ENCODE data around the gene AUTS2. TPM values are rescaled to one million over a fixed set of nuclear protein-coding genes. Genes with fewer than 3 reads are reported as not detected.
A peak's percentile ranks its signal among the peaks of the same experiment; 100 is the strongest.

AUTS2 gene
- total RNA-seq, 1 donor from 2014 or later: 20.4 TPM

DNA sequence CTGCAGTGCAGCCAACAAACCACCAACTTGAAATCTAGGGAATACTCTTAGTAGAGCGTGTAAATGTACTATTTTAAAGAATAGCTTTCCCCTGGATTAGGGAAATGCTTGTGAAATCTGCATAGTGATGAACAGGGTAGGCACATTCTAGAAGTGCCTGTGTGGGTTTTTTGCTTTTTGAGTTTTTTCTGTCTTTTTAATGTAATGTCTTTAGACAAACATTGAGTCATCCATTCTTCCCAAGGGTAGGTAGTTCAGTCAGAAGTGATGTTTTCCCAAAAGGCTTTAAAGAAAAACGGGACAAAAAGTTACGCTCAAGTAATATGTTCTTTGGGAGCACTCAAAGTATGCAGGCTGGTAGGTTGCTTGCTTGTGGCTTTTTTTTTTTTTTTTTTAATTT, 130.0 kb downstream of the AUTS2 start:
- no peak for ATAC-seq

DNA sequence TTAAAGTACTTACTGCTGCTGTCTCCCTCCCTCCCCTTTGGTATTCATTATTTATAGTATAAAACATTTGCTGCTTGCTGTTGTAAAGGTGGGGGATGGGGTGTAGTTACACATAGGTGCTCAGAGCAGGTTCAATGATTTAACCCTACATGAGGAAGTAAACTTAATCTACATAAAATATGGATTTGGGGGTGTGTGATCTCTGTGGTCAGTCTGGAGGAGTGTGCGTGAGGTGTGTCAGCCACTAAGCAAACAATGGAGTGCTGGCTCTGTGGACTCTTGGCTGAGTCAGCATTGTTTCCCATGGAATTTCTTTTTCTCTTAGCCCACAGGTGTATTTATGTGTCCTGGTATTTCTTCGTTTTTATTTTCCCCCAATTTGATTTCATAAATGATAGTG, 133.9 kb downstream of the AUTS2 start:
- peak; percentile 70 for ATAC-seq

GRCh38 chr7:69735582-69735981, 137.3 kb downstream of the AUTS2 start:
- no peak for ATAC-seq

- no peak for ATAC-seq
Observed at GRCh38 chr7:69736126-69736810, 138.0 kb downstream of the AUTS2 start.

DNA sequence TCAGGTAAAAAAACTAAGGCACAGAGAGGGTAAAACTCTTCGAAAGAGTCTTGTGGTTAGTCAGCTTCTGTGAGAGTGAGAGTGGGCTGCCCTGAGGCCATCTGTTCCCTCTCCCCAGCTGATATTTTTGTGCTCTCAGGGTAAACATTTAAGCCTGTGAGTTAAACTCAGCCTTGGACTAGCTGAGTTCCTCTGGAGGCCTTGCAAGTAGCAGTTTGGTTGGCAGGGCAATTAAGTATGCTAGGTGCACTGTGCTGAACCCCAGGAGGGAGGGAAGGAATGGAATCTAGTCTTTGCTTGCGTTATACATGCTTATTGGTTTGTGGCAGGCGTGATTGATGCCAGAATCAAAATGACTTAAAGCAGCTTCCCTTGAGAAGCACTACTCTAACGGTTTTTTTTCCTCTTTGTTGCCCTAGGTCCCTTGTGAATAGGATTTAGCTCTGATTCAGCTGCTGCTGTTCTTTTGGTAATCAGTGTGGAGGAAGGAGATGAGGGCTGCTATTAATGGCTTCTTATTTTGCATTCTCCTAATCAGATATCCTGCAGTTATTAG, 140.2 kb downstream of the AUTS2 start:
- no peak for ATAC-seq

DNA sequence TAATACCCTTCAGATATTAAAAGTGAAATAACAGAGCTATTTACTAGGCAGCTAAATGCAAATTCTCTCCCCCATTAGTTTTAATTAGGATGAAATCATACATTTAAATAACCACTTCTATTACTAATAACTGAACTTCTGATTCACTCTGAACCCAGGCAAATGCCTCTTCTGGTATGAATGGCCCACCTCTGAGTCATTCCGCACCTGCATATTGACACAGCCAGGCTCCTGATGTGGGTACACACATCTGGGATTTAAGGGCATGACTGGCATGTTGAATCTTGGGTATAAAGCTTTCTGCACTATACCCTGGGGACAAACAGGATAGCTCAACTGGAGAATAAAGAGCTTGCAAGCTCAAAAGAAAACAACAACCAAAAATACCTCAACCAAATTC, 140.9 kb downstream of the AUTS2 start:
- ATAC-seq: peak; percentile 88

DNA sequence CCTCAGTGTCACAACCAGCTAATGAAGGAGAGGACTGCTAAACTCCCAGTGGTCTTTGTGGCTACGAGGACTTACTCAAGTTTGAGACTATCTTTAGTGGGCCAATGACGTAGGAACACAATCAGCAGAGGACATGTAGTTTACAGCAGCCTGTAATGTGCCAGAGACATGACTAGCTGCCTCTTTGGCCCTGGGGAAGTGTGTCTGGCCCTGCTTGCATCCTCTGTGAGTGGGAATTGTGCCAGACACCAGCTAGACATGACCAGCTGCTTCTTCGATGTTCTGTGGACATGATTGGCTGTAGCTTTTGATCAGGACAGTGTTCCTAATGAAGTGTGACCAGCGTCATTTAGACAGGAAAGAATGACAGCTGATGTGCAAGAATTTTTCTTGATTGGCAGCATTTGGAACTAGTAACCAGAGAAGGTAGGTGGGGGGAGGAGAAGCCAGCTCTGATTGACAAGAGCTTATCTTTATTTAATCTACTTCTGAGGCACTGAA, 141.7 kb downstream of the AUTS2 start:
- no peak for ATAC-seq

GRCh38 chr7:69742237-69742636, 144.0 kb downstream of the AUTS2 start:
- no peak for ATAC-seq

DNA sequence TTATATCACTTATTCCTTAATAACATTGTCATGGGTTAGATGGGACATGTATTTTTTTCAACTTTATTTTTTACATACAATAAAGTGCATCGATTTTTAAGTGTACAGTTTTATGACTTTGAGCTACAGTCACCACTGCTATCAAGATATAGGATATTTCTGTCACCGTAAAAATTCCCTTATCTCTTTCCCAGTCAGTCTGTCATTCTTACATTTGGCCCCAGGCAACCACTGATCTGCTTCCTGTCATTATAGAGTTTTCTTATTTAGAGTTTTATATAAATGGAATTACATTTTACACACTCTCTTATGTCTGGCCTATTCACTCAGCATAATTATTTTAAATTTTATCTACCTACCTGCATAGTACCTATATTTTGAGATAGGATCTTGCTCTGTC, 145.2 kb downstream of the AUTS2 start:
- no peak for ATAC-seq

DNA sequence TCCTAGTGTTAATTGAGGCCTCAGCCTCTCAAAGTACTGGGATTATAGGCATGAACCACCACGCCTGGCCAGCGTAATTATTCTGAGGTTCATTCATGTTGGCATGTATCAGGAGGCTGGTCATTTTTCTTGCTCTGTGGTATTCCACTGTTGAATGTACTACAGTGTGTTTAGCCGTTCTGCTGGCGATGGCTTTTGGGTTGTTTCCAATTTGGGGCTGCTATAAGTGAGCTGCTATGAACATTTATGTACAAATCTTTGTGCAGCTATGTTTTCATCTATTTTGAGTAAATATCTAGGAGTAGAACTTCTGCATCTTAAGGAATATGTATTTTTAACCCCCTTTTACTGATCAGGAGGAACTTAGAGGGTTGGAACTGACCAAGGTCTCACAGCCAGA, 145.8 kb downstream of the AUTS2 start:
- ATAC-seq: no peak

- no peak for ATAC-seq
Observed at GRCh38 chr7:69746383-69746782, 148.1 kb downstream of the AUTS2 start.

- no peak for ATAC-seq
Observed at GRCh38 chr7:69747144-69747543, 148.9 kb downstream of the AUTS2 start.

DNA sequence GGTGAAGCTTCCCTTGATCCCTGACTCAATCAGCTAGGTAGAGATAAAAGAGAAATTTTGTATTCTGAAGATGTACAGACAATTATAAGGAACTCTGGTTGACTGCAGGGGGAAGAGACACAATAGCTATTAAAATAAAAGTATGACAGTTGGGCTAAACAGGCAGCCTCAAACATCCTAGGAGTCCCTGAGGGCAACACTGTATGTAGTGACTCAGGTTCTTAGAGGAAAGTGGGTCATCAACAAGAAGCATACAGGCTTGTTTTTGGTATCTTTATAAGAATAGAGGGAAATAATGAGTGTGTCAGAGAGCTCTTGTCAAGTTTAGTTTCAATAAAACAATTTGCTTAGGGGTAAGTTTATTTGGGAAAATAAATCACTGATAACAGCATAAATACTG, 150.3 kb downstream of the AUTS2 start:
- ATAC-seq: no peak

- ATAC-seq: no peak
Observed at GRCh38 chr7:69749372-69749979, 151.2 kb downstream of the AUTS2 start.

DNA sequence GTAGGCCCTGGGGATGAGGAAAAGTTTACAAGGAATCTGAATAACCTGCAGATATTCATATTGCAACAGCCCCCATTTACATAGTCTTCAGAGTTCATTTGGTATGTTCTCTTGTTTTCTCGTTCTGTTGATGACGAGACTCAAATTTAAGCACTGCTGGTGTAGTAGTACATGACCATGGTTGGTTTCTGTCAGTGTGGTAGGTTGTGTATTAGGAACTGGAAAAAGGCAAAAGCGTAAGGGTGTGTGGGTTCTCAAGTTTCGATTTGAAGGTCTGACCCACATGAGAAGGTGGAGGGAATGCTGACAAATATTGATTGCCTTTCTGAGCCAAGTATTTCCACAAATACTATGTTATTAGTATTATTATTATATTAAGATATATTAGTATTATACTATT, 151.7 kb downstream of the AUTS2 start:
- no peak for ATAC-seq

- no peak for ATAC-seq
Observed at GRCh38 chr7:69751026-69751425, 152.8 kb downstream of the AUTS2 start.

DNA sequence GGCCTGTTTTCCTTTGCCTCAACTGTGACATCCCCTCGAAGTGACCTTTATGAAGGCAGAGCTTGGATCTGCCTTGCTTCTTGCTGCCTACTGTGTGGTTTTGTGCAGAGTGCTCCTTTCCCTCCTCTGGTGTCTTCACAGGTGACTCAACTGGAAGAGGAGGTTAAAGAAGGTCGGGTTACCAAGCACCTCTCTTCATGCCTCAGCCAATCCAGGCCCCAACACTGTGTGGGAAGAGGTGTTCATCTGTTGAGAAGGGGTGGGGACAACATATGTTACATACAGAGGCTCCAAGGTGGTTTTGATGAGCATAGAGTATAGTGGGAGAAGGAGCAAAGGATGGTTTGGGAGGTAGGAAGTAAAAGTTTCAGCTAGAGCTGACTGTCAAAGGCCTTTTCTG, 155.7 kb downstream of the AUTS2 start:
- no peak for ATAC-seq

DNA sequence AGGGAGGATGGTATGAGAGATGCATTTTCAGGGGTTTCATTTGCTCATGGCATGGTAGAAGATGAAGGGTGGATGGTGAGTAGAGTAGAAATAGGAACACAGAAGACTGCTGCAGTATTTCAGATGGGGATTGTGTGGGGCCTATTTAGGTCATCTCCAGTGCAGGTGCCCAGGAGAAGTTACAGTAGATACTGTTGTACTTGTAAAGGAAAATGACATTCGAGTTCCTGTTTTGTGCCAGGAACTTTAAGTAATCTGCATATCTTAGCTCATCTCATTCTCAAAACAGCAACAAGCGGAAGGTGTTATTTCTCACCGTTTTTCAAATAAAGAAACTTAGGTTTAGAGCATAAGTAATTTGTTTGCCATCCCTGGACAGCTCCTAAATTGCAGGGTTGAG, 156.2 kb downstream of the AUTS2 start:
- no peak for ATAC-seq

- ATAC-seq: no peak
Observed at GRCh38 chr7:69756235-69756634, 158.0 kb downstream of the AUTS2 start.

DNA sequence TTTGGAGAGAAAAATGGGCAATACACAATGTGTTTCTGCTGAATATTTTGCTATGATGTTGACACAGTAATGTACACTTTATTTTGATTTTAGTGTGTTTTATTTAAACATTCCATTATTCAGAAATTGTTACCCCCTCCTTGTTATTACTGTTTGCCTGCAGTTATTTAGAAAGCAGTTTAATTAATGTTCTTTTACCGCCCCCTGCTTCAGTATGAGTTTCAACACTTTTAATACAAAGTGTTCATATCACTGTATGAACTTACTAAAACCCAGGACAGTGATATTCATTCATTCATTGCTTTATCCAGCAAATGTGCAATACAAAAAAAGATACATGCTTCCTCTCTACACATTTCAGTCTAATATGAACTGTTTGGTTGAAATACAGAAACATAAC, 159.3 kb downstream of the AUTS2 start:
- ATAC-seq: no peak

GRCh38 chr7:69757981-69758430, 159.7 kb downstream of the AUTS2 start:
- no peak for ATAC-seq

DNA sequence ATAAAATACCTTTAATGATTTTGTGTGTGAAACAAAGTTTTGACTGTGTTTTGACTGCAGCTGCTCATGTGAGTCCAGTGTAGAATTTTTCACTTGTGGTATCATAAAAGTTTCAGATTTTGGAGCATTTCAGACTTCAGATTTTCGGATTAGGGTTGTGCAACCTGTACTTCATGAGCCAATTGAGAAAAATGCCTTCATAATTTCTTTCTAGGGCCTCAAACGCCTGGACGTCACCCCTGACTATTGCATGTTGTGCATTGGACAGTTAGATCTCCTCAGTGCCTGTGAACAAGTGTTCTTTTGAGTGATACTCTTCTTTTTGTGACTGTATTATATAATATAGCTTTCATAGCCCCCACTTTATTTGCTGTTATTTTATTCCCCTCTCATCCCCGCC, 161.1 kb downstream of the AUTS2 start:
- no peak for ATAC-seq

DNA sequence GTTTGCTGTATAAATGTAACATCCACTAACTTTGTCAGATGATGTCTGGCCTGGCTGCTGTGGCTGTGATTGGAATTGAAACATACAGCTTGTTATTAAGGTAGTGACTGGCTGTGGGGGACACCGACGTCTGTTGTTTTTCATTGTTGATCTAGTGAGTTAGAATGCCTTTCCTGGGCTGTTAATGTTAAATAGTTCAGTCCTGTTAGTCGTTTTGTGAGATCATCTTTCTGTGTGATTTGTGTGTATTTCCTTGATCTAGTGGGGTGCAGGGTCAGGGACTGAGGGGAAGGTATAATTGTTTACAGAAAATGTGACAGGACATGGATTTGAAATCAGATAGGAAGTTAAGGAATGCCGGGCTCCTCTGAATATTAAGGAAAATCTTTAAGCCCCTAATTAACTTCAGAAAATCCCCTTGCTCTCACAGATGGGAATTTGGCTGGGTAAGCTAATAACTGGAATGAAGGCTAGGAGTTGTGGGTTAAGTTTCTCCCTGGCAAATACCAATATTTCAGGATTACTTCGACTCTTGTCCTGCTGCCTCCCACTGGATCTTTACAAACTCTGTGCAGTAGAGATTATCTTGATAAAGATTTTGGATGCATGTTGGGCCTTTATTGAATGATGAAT, 163.1 kb downstream of the AUTS2 start:
- ATAC-seq: no peak

Measured in esophagus mucosa (tissue), 1 donor.